Astrocyte (in vitro differentiated cells and primary cell): ENCODE results near the gene MRPL10. TPM values are rescaled to one million over a fixed set of nuclear protein-coding genes. Genes with fewer than 3 reads are reported as not detected.

Source experiments
- DNase-seq: peaks from one replicate; pipeline ENCODE4 v3.0.0-alpha.2; 2010; ENCODE audit warnings: low read depth
- FAIRE-seq: peaks from 2 replicates; lab custom pipeline; 2011; peaks lifted over from hg19 to GRCh38; lab: Jason Lieb, UNC
- H2AFZ ChIP-seq: 2 replicates; pipeline ENCODE4 v1.6.0; 2012; ENCODE audit warnings: low read depth, low read length, inconsistent platforms
- H3K27ac ChIP-seq: 2 replicates; pipeline ENCODE4 v1.5.1; 2011; ENCODE audit warnings: low read depth, low read length, inconsistent platforms
- H3K27me3 ChIP-seq: 2 replicates; pipeline ENCODE4 v1.6.0; 2011; ENCODE audit warnings: low read length, inconsistent platforms; ENCODE audit not compliant: insufficient read depth
- H3K36me3 ChIP-seq: 2 replicates; pipeline ENCODE4 v1.5.1; 2011; ENCODE audit warnings: low read length, inconsistent platforms; ENCODE audit not compliant: insufficient read depth
- H3K4me1 ChIP-seq: 2 replicates; pipeline ENCODE4 v1.5.1; 2011; ENCODE audit warnings: low read length, inconsistent platforms; ENCODE audit not compliant: insufficient read depth
- H3K4me2 ChIP-seq: 2 replicates; pipeline ENCODE4 v1.6.0; 2012; ENCODE audit warnings: low read length, inconsistent platforms
- H3K4me3 ChIP-seq: 2 replicates; pipeline ENCODE4 v1.5.1; 2011; ENCODE audit warnings: low read depth, mild to moderate bottlenecking, low read length, inconsistent platforms; ENCODE audit not compliant: insufficient read depth
- H3K79me2 ChIP-seq: 2 replicates; pipeline ENCODE4 v1.6.0; 2012; ENCODE audit warnings: mild to moderate bottlenecking, low read length, inconsistent platforms; ENCODE audit not compliant: insufficient read depth
- H3K9ac ChIP-seq: 2 replicates; pipeline ENCODE4 v1.6.0; 2012; ENCODE audit warnings: mild to moderate bottlenecking, low read length, inconsistent platforms
- H3K9me3 ChIP-seq: 2 replicates; pipeline ENCODE4 v1.5.1; 2012; ENCODE audit warnings: low read depth, mild to moderate bottlenecking, low read length, inconsistent platforms; ENCODE audit not compliant: insufficient read depth
- H4K20me1 ChIP-seq: 2 replicates; pipeline ENCODE4 v1.6.0; 2012; ENCODE audit warnings: low read length, inconsistent platforms; ENCODE audit not compliant: insufficient read depth
- H3K27ac Mint-ChIP-seq: one replicate; pipeline ENCODE4 v1.8.0; 2021; ENCODE audit warnings: mild to moderate bottlenecking, mixed read lengths; ENCODE audit not compliant: unreplicated experiment
- H3K27me3 Mint-ChIP-seq: one replicate; pipeline ENCODE4 v1.8.0; 2021; ENCODE audit warnings: low read depth, mixed read lengths; ENCODE audit not compliant: unreplicated experiment
- H3K36me3 Mint-ChIP-seq: one replicate; pipeline ENCODE4 v1.8.0; 2021; ENCODE audit warnings: low read depth, mixed read lengths; ENCODE audit not compliant: unreplicated experiment
- H3K4me1 Mint-ChIP-seq: one replicate; pipeline ENCODE4 v1.8.0; 2021; ENCODE audit warnings: low read depth, mixed read lengths; ENCODE audit not compliant: unreplicated experiment
- H3K4me3 Mint-ChIP-seq: one replicate; pipeline ENCODE4 v1.8.0; 2021; ENCODE audit warnings: mild to moderate bottlenecking, moderate library complexity, mixed read lengths; ENCODE audit not compliant: unreplicated experiment
- H3K9me3 Mint-ChIP-seq: one replicate; pipeline ENCODE4 v1.8.0; 2021; ENCODE audit warnings: mild to moderate bottlenecking, mixed read lengths; ENCODE audit not compliant: unreplicated experiment
- CTCF ChIP-seq: IDR thresholded peaks from 2 replicates; pipeline ENCODE4 v1.5.1; 2011; ENCODE audit warnings: low read depth, mild to moderate bottlenecking, inconsistent platforms, low read length, moderate library complexity; ENCODE audit not compliant: insufficient read depth
- EZH2 ChIP-seq: IDR thresholded peaks from 2 replicates; pipeline ENCODE4 v1.6.1; 2012; ENCODE audit warnings: mild to moderate bottlenecking, low read length, inconsistent platforms; ENCODE audit not compliant: insufficient read depth
- total RNA-seq: library from RNA; stranded (reverse); gene quantifications from 2 replicates; pipeline ENCODE4 v1.2.1, GENCODE V29; 2021

Gene MRPL10
- total RNA-seq, 1 donor from 2014 or later, result 33.2 TPM

GRCh38 chr17:47818002-47818695 is 13.2 kb downstream of the MRPL10 start:
- TF ChIP-seq CTCF, result no peak
- TF ChIP-seq EZH2, result no peak
- no peak for FAIRE-seq
- H3K36me3 Mint-ChIP-seq, result peaks cover 15% of the 10 kb centered on the region
- peaks cover 6% of the 10 kb centered on the region for H3K4me1 Mint-ChIP-seq
- Histone ChIP-seq H2AFZ (no peak overlapping the region), H3K4me2 (no peak overlapping the region), H3K4me1 (peaks cover 15% of the 10 kb centered on the region), H3K27me3 (no peaks in the 10 kb centered on the region), H3K9me3 (no peaks in the 10 kb centered on the region), H3K27ac (no peak overlapping the region), H3K4me3 (no peak overlapping the region), H4K20me1 (peaks cover 10% of the 10 kb centered on the region), H3K36me3 (peaks cover 8% of the 10 kb centered on the region), H3K79me2 (peaks cover 4% of the 10 kb centered on the region), H3K9ac (no peak overlapping the region)
- peak overlapping the region; percentile 47 for H3K4me3 Mint-ChIP-seq
- H3K9me3 Mint-ChIP-seq, result no peaks in the 10 kb centered on the region
- no peak overlapping the region for H3K27ac Mint-ChIP-seq
- DNase-seq, result no peak
- no peaks in the 10 kb centered on the region for H3K27me3 Mint-ChIP-seq

- Histone ChIP-seq H3K4me1 (peaks cover 8% of the 10 kb centered on the region), H3K36me3 (peaks cover 8% of the 10 kb centered on the region), H3K4me3 (no peak overlapping the region), H3K27me3 (no peaks in the 10 kb centered on the region), H3K4me2 (no peak overlapping the region), H3K27ac (no peak overlapping the region), H4K20me1 (peaks cover 21% of the 10 kb centered on the region), H3K9me3 (no peaks in the 10 kb centered on the region), H3K79me2 (peaks cover 4% of the 10 kb centered on the region), H2AFZ (no peak overlapping the region), H3K9ac (no peak overlapping the region)
- no peak overlapping the region for H3K4me3 Mint-ChIP-seq
- no peak for FAIRE-seq
- H3K9me3 Mint-ChIP-seq, result no peaks in the 10 kb centered on the region
- H3K36me3 Mint-ChIP-seq, result peaks cover 19% of the 10 kb centered on the region
- no peak for DNase-seq
- no peaks in the 10 kb centered on the region for H3K27me3 Mint-ChIP-seq
- no peak overlapping the region for H3K27ac Mint-ChIP-seq
- TF ChIP-seq CTCF, result no peak
- TF ChIP-seq EZH2, result no peak
- H3K4me1 Mint-ChIP-seq, result peaks cover 8% of the 10 kb centered on the region
These were observed 14.4 kb downstream of the MRPL10 start for GRCh38 chr17:47816947-47817346.

- H3K9me3 ChIP-seq, result no peaks in the 10 kb centered on the region
- no peak overlapping the region for H3K27ac ChIP-seq
- H3K4me2 ChIP-seq, result no peak overlapping the region
- peaks cover 4% of the 10 kb centered on the region for H3K4me1 ChIP-seq
- peaks cover 26% of the 10 kb centered on the region for H3K36me3 Mint-ChIP-seq
- TF ChIP-seq CTCF, result no peak
- TF ChIP-seq EZH2, result no peak
- peaks cover 8% of the 10 kb centered on the region for H3K36me3 ChIP-seq
- no peak overlapping the region for H3K9ac ChIP-seq
- H2AFZ ChIP-seq, result no peak overlapping the region
- H3K27me3 ChIP-seq, result no peaks in the 10 kb centered on the region
- peaks cover 4% of the 10 kb centered on the region for H3K79me2 ChIP-seq
- H3K4me1 Mint-ChIP-seq, result peaks cover 15% of the 10 kb centered on the region
- H3K4me3 ChIP-seq, result no peak overlapping the region
- H4K20me1 ChIP-seq, result peaks cover 28% of the 10 kb centered on the region
- no peak overlapping the region for H3K4me3 Mint-ChIP-seq
- no peak overlapping the region for H3K27ac Mint-ChIP-seq
- no peak for DNase-seq
- no peak for FAIRE-seq
- H3K27me3 Mint-ChIP-seq, result no peaks in the 10 kb centered on the region
- no peaks in the 10 kb centered on the region for H3K9me3 Mint-ChIP-seq
These were observed 15.1 kb downstream of the MRPL10 start for GRCh38 chr17:47816111-47816735.
